ENCODE measurements around the gene FMR1NB. TPM values are rescaled to one million over a fixed set of nuclear protein-coding genes. Genes with fewer than 3 reads are reported as not detected.

The FMR1NB gene
- total RNA-seq, 1 experiment from 2014 or later = not detected

- DNase-seq (ENCODE audit: low read depth) = no peak
Observed at GRCh38 chrX:148070504-148070877, 89.4 kb downstream of the FMR1NB start.

Other genes starting within 250 kb of the FMR1NB start
- 40.0 and 60.7 TPM in 2 replicates for gene FMR1, start 69.4 kb upstream of the FMR1NB start, total RNA-seq (2014; rRNA removed; shearing (Covaris generic))

All from M059J (cell line).